GM18867 (cell line): ENCODE measurements around the gene ZBTB21.

ENCODE experiments used
- ATAC-seq: cut with Tn5 transposase; IDR thresholded peaks from one replicate; pipeline ENCODE4 v1.9.1; 2021; ENCODE audit warnings: mild to moderate bottlenecking, moderate library complexity; ENCODE audit not compliant: unreplicated experiment

Gene ZBTB21

GRCh38 chr21:42040411-42041180, 30.4 kb upstream of the ZBTB21 start:
- no peak for ATAC-seq

- no peak for ATAC-seq
These were observed 29.8 kb upstream of the ZBTB21 start for GRCh38 chr21:42039911-42040351.

GRCh38 chr21:42039470-42039901, 29.3 kb upstream of the ZBTB21 start:
- no peak for ATAC-seq

GRCh38 chr21:42038826-42039425, 28.8 kb upstream of the ZBTB21 start:
- no peak for ATAC-seq

DNA sequence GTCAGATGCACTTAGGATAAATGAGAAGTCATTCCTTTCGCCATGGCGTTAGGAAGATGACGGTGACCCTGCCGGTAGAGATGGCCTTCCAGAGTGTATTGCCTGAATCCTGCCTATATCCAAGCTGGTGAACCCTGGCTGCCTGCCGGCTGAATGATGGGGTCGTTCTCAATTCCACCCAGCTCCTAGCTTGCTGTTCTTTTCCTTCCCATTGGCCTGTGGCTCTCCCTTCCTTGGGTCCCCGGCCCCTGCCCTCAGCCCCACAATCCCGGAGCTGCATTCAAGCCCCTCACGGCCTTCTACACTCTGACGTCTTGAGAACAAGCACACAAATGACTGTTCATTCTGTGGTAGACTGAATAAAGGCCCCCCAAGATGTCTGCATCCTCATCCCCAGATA, 28.2 kb upstream of the ZBTB21 start:
- ATAC-seq, result no peak

- ATAC-seq, result no peak
These were observed 27.8 kb upstream of the ZBTB21 start for GRCh38 chr21:42037943-42038342.

GRCh38 chr21:42037516-42037915, 27.4 kb upstream of the ZBTB21 start:
- ATAC-seq, result no peak

- ATAC-seq, result no peak
These were observed 26.2 kb upstream of the ZBTB21 start for GRCh38 chr21:42036313-42036712.

DNA sequence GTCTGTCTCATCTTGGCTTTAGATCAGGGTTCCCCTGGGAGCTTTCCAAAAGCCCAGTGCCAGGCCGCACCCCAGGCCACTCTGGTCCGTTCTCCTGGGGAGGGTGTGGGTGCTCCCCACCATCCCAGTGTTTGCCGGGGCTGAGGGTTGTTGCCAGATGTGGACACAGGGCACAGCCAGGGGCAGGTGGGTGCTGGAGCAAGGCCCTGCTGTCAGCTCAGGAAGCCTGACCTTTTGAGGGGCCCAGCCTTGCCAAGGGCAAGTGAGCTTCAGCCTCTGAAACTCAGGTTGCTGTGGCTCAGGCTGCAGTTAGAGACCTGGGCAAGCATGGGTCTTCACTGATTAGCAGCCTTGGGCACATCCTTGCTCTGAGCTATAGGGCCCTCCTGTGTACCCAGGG, 22.8 kb upstream of the ZBTB21 start:
- no peak for ATAC-seq

GRCh38 chr21:42032266-42032665, 22.1 kb upstream of the ZBTB21 start:
- no peak for ATAC-seq

- peak; percentile 53 for ATAC-seq
These were observed 21.7 kb upstream of the ZBTB21 start for GRCh38 chr21:42031816-42032215.

GRCh38 chr21:42031241-42031640, 21.1 kb upstream of the ZBTB21 start:
- no peak for ATAC-seq

GRCh38 chr21:42030311-42030710, 20.2 kb upstream of the ZBTB21 start:
- no peak for ATAC-seq

GRCh38 chr21:42028766-42029425, 18.7 kb upstream of the ZBTB21 start:
- ATAC-seq, result no peak

- ATAC-seq, result no peak
These were observed 17.9 kb upstream of the ZBTB21 start for GRCh38 chr21:42027822-42028765.

GRCh38 chr21:42027085-42027821, 17.1 kb upstream of the ZBTB21 start:
- no peak for ATAC-seq

DNA sequence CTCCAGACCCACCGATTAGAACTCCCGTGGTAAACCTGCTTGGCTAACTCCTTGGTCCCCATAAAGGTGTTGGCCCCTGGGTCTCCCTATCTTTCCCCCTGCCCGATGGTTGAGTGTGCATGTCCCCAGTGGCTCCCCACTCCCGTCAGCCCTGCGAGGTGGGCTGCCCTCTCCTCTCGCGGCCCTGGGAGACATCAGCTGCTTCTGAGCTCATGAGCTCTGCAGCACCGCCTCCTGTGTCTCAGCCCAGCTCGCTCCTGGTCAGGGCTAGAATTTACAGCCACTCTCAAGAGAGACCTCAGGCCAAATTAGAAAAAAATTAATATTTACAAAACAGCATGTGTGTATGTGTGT, 15.9 kb upstream of the ZBTB21 start:
- ATAC-seq, result no peak

- ATAC-seq, result no peak
These were observed 15.4 kb upstream of the ZBTB21 start for GRCh38 chr21:42025376-42026081.

- no peak for ATAC-seq
These were observed 12.7 kb upstream of the ZBTB21 start for GRCh38 chr21:42022906-42023305.

- no peak for ATAC-seq
These were observed 11.9 kb upstream of the ZBTB21 start for GRCh38 chr21:42022091-42022430.
